NCI-H128 (cell line): Measurements from ENCODE around the gene PLPP6.

Source experiments
- DNase-seq: peaks from one replicate; lab custom pipeline; 2025; ENCODE audit not compliant: unreplicated experiment; lab: John Stamatoyannopoulos, UW

Gene PLPP6

GRCh38 chr9:4690144-4690543 is 28.1 kb downstream of the PLPP6 start:
- DNase-seq: no peak

GRCh38 chr9:4691795-4692194 is 29.7 kb downstream of the PLPP6 start:
- DNase-seq: no peak

- no peak for DNase-seq
These were observed 38.0 kb downstream of the PLPP6 start for GRCh38 chr9:4700091-4700490.

- no peak for DNase-seq
These were observed 38.8 kb downstream of the PLPP6 start for GRCh38 chr9:4700932-4701331.

- DNase-seq: no peak
These were observed 39.4 kb downstream of the PLPP6 start for GRCh38 chr9:4701526-4701925.

- no peak for DNase-seq
These were observed 42.0 kb downstream of the PLPP6 start for GRCh38 chr9:4704129-4704528.

- no peak for DNase-seq
These were observed 43.9 kb downstream of the PLPP6 start for GRCh38 chr9:4706021-4706420.

GRCh38 chr9:4706971-4707622 is 45.0 kb downstream of the PLPP6 start:
- no peak for DNase-seq

- no peak for DNase-seq
These were observed 47.3 kb downstream of the PLPP6 start for GRCh38 chr9:4709380-4709779.

- no peak for DNase-seq
These were observed 51.8 kb downstream of the PLPP6 start for GRCh38 chr9:4713849-4714248.

GRCh38 chr9:4714266-4715016 is 52.3 kb downstream of the PLPP6 start:
- DNase-seq: no peak
